ENCODE data around the gene PRXL2A.

The PRXL2A gene

DNA sequence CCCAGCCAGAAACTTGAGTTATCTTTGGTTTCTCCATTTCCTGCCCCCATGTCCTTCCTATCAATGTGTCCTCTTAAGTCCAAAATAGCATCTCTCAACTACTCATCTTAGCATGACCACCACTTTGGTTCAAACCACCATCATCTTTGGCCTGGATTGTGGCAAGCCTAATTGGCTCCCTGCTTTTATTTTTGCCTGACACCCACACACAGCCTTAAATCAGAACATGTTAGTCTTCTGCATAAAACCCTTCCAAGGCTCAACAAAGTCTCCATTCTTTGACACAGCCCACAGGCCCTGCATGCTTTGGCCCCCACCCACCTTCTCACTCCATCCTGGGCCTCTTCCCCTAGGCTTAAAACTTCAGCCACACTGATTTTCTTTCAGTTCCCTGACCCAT is 43.7 kb downstream of the PRXL2A start:
- H3K36me3 ChIP-seq = no peaks in the 10 kb centered on the region
- H3K27me3 ChIP-seq = no peaks in the 10 kb centered on the region
- H3K27ac ChIP-seq = peak overlapping the region; percentile 41
- peaks cover 32 to 37% of the 10 kb centered on the region in 2 experiments for H3K4me1 ChIP-seq (ENCODE audit: control insufficient read depth in 1 of 2, insufficient read depth in 1 of 2, low read depth in 1 of 2, low read length in 1 of 2)
- H3K4me3 ChIP-seq (ENCODE audit: low read depth in 1 of 2, low read length in 1 of 2) = no peak overlapping the region
- TF ChIP-seq CTCF (IDR thresholded peaks at IDR 0.05) = no peak
- no peaks in the 10 kb centered on the region for H3K9me3 ChIP-seq

DNA sequence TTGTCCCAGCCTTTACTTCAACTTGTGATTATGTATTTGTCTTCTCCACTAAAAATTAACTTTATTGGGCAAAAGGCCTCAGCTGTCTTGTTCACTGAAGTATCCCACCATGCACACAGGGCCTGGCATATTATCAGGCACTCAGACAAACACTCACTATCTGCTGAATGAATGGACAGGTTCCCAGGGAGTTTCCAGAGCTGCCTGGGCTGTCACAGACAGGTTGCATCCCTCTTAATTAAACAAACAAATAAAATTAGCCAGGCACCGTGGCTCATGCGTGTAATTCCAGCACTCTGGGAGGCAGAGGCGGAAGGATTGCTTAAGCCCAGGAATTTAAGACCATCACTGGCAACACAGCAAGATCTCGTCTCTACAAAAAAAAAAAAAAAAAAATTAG is 44.3 kb downstream of the PRXL2A start:
- Histone ChIP-seq H3K4me3 (ENCODE audit: low read depth in 1 of 2, low read length in 1 of 2) (no peak overlapping the region), H3K36me3 (no peaks in the 10 kb centered on the region), H3K9me3 (no peaks in the 10 kb centered on the region), H3K27me3 (no peaks in the 10 kb centered on the region), H3K4me1 (ENCODE audit: control insufficient read depth in 1 of 2, insufficient read depth in 1 of 2, low read depth in 1 of 2, low read length in 1 of 2) (peaks cover 38 to 42% of the 10 kb centered on the region in 2 experiments), H3K27ac (peak overlapping the region; percentile 41)
- TF ChIP-seq CTCF (IDR thresholded peaks at IDR 0.05) = no peak

DNA sequence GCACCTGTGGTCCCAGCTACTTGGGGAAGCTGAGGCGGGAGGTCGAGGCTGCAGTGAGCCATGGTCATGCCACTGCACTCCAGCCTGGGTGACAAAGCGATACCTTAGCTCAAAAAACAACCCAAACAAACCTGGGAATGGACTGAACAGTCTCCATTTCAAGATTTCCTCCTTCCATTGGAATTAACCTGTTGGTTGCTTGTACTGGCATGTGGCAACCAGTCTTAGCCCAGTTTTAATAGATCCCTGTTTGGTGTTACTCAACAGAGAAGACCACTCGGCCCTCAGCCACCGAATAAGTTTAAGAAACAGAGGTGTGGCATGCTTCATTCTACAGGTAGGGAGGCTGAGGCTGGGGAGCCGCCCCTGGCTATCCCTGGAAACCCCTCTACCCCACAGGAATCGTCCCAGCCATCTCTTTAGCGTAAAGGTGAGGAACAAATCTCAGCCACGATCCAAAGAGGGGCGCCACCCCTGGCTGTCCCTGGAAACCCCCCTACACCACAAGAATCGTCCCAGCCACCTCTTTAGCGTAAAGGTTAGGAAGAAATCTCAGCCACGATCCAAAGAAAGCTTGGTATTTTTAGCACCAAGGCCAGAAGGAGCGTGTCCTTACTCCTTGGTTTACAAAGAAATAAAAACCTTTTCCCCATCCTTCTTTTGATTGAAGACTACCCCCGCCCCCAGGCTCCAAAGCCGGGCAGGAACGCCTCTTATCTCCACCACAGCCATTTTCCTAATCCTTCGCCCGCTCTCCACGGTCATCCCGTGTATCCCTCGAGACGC is 44.9 kb downstream of the PRXL2A start:
- peak; percentile 10 for TF ChIP-seq CTCF (IDR thresholded peaks at IDR 0.05)
- peak overlapping the region; percentile 58 to 61 for H3K4me3 ChIP-seq (ENCODE audit: low read depth in 1 of 2, low read length in 1 of 2)

DNA sequence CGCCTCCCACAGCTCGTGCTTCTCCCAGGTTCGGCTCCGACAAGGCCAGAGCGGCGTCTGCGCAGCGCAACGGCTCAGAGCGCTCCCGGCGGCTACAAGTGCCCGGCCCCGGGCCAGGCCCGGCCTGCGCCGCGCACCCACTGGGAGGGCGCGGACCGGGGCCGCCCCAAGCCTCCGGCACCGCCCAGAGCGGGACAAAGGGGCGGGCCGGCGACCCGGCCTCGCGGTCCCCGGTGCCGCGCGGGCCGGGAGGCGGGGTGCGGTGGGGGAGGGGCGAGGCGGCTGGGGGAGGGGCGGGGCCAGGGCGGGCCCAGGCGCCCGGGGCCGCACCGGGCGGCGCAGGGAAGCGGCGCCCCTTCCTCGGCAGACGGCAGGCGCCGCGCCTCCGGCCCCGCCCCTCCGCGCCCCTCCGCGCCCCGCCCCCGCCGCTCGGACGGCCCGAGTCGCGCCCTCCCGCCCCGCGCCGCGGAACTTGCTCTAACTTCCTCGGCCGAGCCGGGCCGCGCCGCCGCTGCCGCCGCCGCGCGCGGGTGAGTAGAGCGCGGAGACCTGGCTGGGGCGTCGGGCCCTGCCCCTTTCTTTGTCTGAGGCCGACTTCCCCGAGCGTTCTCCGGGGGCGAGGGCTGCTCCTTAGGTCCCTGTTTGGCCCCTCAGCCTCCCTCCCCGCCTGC is 45.6 kb downstream of the PRXL2A start, which contains the start of gene TSPAN14:
Gene TSPAN14, plus strand, starts transcription at position 469 of the 671 bp plus-strand sequence. CDS start 34,924 bp downstream, outside the sequence.
- TF ChIP-seq CTCF (IDR thresholded peaks at IDR 0.05) = peak; percentile 7
- Histone ChIP-seq H3K27ac (peak within 1 kb of the TSS; percentile 97), H3K4me1 (ENCODE audit: control insufficient read depth in 1 of 2, insufficient read depth in 1 of 2, low read depth in 1 of 2, low read length in 1 of 2) (peaks cover 51 to 56% of the 10 kb centered on the region in 2 experiments), H3K36me3 (no peaks in the 10 kb centered on the region), H3K4me3 (ENCODE audit: low read depth in 1 of 2, low read length in 1 of 2) (peak within 1 kb of the TSS; percentile 64 to 80), H3K27me3 (no peaks in the 10 kb centered on the region), H3K9me3 (no peaks in the 10 kb centered on the region)

More for the DNA sequence above, 44.9 kb downstream of the PRXL2A start:
- H3K27me3 ChIP-seq = no peaks in the 10 kb centered on the region
- H3K36me3 ChIP-seq = no peaks in the 10 kb centered on the region
- no peaks in the 10 kb centered on the region for H3K9me3 ChIP-seq
- H3K4me1 ChIP-seq (ENCODE audit: control insufficient read depth in 1 of 2, insufficient read depth in 1 of 2, low read depth in 1 of 2, low read length in 1 of 2) = peaks cover 44 to 48% of the 10 kb centered on the region in 2 experiments
- H3K27ac ChIP-seq = peak overlapping the region; percentile 97

DNA sequence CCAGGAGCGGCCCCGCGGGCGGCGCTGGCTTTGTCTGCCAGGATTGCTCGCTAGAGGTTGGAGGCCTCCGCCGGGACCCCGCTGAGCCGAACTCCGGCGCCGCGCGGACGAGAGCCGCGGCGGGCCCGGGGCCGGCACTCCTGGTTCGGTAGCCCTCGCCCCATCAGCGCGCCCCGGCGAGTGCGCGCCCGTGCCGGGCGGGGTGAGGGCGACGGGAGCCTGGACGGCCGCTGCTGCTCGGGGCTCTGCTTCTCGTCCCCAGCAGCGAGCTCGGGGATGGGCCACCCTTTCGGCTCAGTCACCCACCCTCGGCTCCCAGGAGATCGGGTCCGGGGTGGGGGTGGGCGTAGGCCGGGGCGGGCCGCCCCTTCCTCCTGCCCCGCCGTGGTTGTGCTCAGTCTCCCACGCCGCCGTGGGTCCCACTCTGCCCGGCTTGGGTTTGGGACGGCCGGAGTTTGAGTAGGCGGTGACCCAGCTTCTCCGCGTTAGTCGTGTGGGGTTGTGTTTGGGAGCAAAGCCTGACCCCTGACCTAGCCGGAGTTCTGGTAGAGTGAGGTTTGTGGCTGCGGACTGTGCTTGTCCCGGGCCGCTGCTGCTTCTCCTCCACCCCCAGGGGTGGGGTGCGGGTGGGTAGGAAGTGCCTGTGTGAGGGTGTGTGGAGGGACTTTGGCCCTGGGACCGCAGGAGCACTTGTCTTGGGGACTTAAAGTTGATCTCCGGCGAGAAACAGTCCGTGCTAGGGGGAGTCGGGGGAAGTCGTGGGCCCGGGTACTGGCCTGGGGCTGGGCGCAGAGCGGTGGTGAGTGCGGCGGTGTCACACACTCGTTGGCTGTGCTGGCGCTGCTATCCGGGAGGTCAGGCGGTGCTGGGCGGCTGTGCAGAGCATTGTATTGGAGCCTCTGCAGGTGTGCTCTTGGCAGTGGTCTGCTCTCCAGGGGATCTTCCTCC is 46.4 kb downstream of the PRXL2A start:
- H3K27ac ChIP-seq = peak overlapping the region; percentile 97
- no peak for TF ChIP-seq CTCF (IDR thresholded peaks at IDR 0.05)
- H3K9me3 ChIP-seq = no peaks in the 10 kb centered on the region
- no peaks in the 10 kb centered on the region for H3K27me3 ChIP-seq
- H3K4me1 ChIP-seq (ENCODE audit: control insufficient read depth in 1 of 2, insufficient read depth in 1 of 2, low read depth in 1 of 2, low read length in 1 of 2) = peaks cover 59 to 64% of the 10 kb centered on the region in 2 experiments
- peak overlapping the region; percentile 64 to 80 for H3K4me3 ChIP-seq (ENCODE audit: low read depth in 1 of 2, low read length in 1 of 2)
- no peaks in the 10 kb centered on the region for H3K36me3 ChIP-seq
